ENCODE data around the gene GIMAP8.

DNA sequence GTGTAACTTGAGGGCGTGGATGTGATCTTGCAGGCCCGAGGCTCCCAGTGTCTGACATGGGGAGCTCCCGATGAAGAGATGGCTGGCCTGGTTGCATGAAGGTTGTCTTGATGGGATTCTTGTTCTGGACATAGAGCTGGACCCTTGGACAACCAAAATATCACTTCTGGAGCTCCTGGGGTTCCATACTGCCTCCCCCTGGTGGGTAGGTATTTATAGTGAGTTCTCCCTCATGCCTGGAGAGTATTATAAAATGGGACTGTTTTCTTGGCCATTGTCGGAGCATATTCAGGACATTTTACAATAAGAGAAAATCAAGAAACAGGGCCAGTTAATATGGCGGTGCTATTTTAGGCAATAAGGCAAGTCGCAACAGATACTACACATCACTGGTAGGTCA is 32.6 kb upstream of the GIMAP8 start:
- TF ChIP-seq, protein P1, sequence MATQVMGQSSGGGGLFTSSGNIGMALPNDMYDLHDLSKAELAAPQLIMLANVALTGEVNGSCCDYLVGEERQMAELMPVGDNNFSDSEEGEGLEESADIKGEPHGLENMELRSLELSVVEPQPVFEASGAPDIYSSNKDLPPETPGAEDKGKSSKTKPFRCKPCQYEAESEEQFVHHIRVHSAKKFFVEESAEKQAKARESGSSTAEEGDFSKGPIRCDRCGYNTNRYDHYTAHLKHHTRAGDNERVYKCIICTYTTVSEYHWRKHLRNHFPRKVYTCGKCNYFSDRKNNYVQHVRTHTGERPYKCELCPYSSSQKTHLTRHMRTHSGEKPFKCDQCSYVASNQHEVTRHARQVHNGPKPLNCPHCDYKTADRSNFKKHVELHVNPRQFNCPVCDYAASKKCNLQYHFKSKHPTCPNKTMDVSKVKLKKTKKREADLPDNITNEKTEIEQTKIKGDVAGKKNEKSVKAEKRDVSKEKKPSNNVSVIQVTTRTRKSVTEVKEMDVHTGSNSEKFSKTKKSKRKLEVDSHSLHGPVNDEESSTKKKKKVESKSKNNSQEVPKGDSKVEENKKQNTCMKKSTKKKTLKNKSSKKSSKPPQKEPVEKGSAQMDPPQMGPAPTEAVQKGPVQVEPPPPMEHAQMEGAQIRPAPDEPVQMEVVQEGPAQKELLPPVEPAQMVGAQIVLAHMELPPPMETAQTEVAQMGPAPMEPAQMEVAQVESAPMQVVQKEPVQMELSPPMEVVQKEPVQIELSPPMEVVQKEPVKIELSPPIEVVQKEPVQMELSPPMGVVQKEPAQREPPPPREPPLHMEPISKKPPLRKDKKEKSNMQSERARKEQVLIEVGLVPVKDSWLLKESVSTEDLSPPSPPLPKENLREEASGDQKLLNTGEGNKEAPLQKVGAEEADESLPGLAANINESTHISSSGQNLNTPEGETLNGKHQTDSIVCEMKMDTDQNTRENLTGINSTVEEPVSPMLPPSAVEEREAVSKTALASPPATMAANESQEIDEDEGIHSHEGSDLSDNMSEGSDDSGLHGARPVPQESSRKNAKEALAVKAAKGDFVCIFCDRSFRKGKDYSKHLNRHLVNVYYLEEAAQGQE (IDR thresholded peaks at IDR 0.05; ENCODE audit: unreplicated experiment): no peak
- TF ChIP-seq, protein P2, sequence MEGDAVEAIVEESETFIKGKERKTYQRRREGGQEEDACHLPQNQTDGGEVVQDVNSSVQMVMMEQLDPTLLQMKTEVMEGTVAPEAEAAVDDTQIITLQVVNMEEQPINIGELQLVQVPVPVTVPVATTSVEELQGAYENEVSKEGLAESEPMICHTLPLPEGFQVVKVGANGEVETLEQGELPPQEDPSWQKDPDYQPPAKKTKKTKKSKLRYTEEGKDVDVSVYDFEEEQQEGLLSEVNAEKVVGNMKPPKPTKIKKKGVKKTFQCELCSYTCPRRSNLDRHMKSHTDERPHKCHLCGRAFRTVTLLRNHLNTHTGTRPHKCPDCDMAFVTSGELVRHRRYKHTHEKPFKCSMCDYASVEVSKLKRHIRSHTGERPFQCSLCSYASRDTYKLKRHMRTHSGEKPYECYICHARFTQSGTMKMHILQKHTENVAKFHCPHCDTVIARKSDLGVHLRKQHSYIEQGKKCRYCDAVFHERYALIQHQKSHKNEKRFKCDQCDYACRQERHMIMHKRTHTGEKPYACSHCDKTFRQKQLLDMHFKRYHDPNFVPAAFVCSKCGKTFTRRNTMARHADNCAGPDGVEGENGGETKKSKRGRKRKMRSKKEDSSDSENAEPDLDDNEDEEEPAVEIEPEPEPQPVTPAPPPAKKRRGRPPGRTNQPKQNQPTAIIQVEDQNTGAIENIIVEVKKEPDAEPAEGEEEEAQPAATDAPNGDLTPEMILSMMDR (conservative IDR thresholded peaks at IDR 0.05; ENCODE audit: low read depth in 2 of 2): peak; percentile 47 to 56
- TF ChIP-seq POLR2AphosphoS5 (IDR thresholded peaks at IDR 0.05; ENCODE audit: low read depth) (no peak), CREB1 (CRISPR knock-in tag; IDR thresholded peaks at IDR 0.05; ENCODE audit: low read depth) (no peak), NANOG (IDR thresholded peaks at IDR 0.05; ENCODE audit: borderline replicate concordance) (no peak), EZH2 (IDR thresholded peaks at IDR 0.05; ENCODE audit: low read depth, unreplicated experiment) (no peak), EZH2phosphoT487 (IDR thresholded peaks at IDR 0.05; ENCODE audit: unreplicated experiment) (no peak), ZNF331 (CRISPR knock-in tag; IDR thresholded peaks at IDR 0.05; ENCODE audit: low read depth) (no peak)
- TF ChIP-seq, protein P3, sequence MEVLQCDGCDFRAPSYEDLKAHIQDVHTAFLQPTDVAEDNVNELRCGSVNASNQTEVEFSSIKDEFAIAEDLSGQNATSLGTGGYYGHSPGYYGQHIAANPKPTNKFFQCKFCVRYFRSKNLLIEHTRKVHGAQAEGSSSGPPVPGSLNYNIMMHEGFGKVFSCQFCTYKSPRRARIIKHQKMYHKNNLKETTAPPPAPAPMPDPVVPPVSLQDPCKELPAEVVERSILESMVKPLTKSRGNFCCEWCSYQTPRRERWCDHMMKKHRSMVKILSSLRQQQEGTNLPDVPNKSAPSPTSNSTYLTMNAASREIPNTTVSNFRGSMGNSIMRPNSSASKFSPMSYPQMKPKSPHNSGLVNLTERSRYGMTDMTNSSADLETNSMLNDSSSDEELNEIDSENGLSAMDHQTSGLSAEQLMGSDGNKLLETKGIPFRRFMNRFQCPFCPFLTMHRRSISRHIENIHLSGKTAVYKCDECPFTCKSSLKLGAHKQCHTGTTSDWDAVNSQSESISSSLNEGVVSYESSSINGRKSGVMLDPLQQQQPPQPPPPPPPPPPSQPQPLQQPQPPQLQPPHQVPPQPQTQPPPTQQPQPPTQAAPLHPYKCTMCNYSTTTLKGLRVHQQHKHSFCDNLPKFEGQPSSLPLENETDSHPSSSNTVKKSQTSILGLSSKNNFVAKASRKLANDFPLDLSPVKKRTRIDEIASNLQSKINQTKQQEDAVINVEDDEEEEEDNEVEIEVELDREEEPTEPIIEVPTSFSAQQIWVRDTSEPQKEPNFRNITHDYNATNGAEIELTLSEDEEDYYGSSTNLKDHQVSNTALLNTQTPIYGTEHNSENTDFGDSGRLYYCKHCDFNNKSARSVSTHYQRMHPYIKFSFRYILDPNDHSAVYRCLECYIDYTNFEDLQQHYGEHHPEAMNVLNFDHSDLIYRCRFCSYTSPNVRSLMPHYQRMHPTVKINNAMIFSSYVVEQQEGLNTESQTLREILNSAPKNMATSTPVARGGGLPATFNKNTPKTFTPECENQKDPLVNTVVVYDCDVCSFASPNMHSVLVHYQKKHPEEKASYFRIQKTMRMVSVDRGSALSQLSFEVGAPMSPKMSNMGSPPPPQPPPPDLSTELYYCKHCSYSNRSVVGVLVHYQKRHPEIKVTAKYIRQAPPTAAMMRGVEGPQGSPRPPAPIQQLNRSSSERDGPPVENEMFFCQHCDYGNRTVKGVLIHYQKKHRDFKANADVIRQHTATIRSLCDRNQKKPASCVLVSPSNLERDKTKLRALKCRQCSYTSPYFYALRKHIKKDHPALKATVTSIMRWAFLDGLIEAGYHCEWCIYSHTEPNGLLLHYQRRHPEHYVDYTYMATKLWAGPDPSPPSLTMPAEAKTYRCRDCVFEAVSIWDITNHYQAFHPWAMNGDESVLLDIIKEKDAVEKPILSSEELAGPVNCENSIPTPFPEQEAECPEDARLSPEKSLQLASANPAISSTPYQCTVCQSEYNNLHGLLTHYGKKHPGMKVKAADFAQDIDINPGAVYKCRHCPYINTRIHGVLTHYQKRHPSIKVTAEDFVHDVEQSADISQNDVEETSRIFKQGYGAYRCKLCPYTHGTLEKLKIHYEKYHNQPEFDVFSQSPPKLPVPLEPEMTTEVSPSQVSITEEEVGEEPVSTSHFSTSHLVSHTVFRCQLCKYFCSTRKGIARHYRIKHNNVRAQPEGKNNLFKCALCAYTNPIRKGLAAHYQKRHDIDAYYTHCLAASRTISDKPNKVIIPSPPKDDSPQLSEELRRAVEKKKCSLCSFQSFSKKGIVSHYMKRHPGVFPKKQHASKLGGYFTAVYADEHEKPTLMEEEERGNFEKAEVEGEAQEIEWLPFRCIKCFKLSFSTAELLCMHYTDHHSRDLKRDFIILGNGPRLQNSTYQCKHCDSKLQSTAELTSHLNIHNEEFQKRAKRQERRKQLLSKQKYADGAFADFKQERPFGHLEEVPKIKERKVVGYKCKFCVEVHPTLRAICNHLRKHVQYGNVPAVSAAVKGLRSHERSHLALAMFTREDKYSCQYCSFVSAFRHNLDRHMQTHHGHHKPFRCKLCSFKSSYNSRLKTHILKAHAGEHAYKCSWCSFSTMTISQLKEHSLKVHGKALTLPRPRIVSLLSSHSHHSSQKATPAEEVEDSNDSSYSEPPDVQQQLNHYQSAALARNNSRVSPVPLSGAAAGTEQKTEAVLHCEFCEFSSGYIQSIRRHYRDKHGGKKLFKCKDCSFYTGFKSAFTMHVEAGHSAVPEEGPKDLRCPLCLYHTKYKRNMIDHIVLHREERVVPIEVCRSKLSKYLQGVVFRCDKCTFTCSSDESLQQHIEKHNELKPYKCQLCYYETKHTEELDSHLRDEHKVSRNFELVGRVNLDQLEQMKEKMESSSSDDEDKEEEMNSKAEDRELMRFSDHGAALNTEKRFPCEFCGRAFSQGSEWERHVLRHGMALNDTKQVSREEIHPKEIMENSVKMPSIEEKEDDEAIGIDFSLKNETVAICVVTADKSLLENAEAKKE (CRISPR knock-in tag; IDR thresholded peaks at IDR 0.05): no peak
- TF ChIP-seq, protein P4, sequence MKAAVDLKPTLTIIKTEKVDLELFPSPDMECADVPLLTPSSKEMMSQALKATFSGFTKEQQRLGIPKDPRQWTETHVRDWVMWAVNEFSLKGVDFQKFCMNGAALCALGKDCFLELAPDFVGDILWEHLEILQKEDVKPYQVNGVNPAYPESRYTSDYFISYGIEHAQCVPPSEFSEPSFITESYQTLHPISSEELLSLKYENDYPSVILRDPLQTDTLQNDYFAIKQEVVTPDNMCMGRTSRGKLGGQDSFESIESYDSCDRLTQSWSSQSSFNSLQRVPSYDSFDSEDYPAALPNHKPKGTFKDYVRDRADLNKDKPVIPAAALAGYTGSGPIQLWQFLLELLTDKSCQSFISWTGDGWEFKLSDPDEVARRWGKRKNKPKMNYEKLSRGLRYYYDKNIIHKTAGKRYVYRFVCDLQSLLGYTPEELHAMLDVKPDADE (IDR thresholded peaks at IDR 0.05): no peak

All from GM23338 (cell line).